Body of pancreas (tissue), 4 donors: ENCODE measurements around the gene ADAM21. TPM values are rescaled to one million over a fixed set of nuclear protein-coding genes. Genes with fewer than 3 reads are reported as not detected.
"Not testable (repeated sequence)": the region's sequence is repeated elsewhere in the genome, so short reads cannot be mapped to it uniquely, and the experiment has no call there.

Experiments used
- ATAC-seq: fragments of 150-250 bp; one replicate; pipeline ENCODE4 v1.9.1; 2016
- DNase-seq, 4 donors: peaks; one replicate each; pipeline ENCODE4 v3.0.0-alpha.2; 2019
- H3K27ac ChIP-seq, 4 donors: fragments of 200-600 bp; sonication (generic); 1 replicate in 3 of 4; 2 replicates in 1 of 4; pipeline versions ENCODE4 v1.5.1 to v1.6.1; 2016 to 2019; ENCODE audit warnings: mild to moderate bottlenecking in 1 of 4, mixed read lengths in 1 of 4, moderate library complexity in 1 of 4
- H3K27me3 ChIP-seq, 2 donors: fragments of 200-600 bp; sonication (generic); one replicate each; pipeline ENCODE4 v1.6.0; 2016; ENCODE audit warnings: mild to moderate bottlenecking in 1 of 2
- H3K36me3 ChIP-seq, 2 donors: fragments of 200-600 bp; sonication (generic); replicated peaks in 1 of 2; 2 replicates each; pipeline ENCODE4 v1.5.1; 2016; ENCODE audit warnings: low read depth in 2 of 2; ENCODE audit not compliant: insufficient read depth in 1 of 2
- H3K4me1 ChIP-seq: fragments of 200-600 bp; sonication (generic); one replicate; pipeline ENCODE4 v1.6.0; 2016
- H3K4me3 ChIP-seq, 2 donors: fragments of 200-600 bp; sonication (generic); 1 replicate in 1 of 2; 2 replicates in 1 of 2; pipeline ENCODE4 v1.5.1; 2016 to 2019
- H3K9me3 ChIP-seq, 3 donors: fragments of 200-600 bp; sonication (generic); 1 replicate in 2 of 3; 2 replicates in 1 of 3; pipeline ENCODE4 v1.5.1; 2016
- POLR2A ChIP-seq, 3 donors: fragments of 450-650 bp; IDR thresholded peaks; one replicate each; pipeline ENCODE4 v1.6.1; 2016; ENCODE audit warnings: antibody characterized with exemption in 3 of 3, mild to moderate bottlenecking in 2 of 3
- WGBS, 2 donors: methylation state at CpG; one replicate each; pipeline ENCODE4 v1.1.5; 2017; 5-methylcytosine and 5-hydroxymethylcytosine counted together
- intact Hi-C: fragments of 100-400 bp; cut with DNase I; formaldehyde crosslinking; loops from one replicate; pipeline ENCODE4 v1.15.1; 2023
- total RNA-seq, 2 donors: library from RNA; depleted of rRNA; stranded (reverse); fragments of >200 nt; gene quantifications; one replicate each; pipeline ENCODE4 v1.1.0, GENCODE V29; 2016
- TF ChIP-seq, protein P1 (sequence below), 7 experiments: fragments of 450-650 bp in 4 of 7; fragments of 200-600 bp in 3 of 7; sonication (generic) in 3 of 7; IDR thresholded peaks; one replicate each; pipeline ENCODE4 v1.5.1; 2016 to 2019; ENCODE audit warnings: antibody characterized with exemption in 7 of 7

The ADAM21 gene
- under 1 TPM in 1 of 2 donors, not detected in 1; 0.52 TPM for total RNA-seq

DNA sequence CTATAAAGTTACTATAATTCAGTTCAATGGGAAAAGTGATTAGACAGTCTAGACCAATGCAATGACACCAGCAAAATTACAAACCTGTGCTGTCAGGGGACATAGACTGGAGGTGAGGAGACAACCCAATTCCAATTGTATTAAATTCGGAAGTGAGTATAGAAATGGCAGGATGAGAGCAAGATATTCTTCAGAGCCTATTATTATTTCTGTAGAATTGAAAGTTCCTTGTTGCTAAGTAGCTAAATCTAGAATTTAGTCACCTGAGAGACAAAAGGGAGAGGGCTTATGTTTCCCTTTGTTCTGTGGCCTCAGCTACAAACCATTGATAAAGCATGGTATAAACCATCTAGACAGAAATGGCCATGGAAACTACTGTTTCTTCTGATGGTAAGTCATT lies at the start of gene ADAM21:
Gene ADAM21, plus strand, starts transcription at position 301 of the 400 bp plus-strand sequence. CDS start 5,326 bp downstream, outside the sequence.
- no peaks in the 10 kb centered on the region for H3K4me1 ChIP-seq
- TF ChIP-seq POLR2A (IDR thresholded peaks at IDR 0.05), result no peak
- TF ChIP-seq, protein P1, sequence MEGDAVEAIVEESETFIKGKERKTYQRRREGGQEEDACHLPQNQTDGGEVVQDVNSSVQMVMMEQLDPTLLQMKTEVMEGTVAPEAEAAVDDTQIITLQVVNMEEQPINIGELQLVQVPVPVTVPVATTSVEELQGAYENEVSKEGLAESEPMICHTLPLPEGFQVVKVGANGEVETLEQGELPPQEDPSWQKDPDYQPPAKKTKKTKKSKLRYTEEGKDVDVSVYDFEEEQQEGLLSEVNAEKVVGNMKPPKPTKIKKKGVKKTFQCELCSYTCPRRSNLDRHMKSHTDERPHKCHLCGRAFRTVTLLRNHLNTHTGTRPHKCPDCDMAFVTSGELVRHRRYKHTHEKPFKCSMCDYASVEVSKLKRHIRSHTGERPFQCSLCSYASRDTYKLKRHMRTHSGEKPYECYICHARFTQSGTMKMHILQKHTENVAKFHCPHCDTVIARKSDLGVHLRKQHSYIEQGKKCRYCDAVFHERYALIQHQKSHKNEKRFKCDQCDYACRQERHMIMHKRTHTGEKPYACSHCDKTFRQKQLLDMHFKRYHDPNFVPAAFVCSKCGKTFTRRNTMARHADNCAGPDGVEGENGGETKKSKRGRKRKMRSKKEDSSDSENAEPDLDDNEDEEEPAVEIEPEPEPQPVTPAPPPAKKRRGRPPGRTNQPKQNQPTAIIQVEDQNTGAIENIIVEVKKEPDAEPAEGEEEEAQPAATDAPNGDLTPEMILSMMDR (IDR thresholded peaks at IDR 0.05), result no peak
- 52 to 82% methylated on average over 1 of the region's 1 CpG for WGBS, 2 donors
- H3K27me3 ChIP-seq, result no peaks in the 10 kb centered on the region
- no peak for ATAC-seq
- H3K36me3 ChIP-seq, result no peaks in the 10 kb centered on the region
- H3K9me3 ChIP-seq, result no peaks in the 10 kb centered on the region
- no peak for DNase-seq
- no peak within 1 kb of the TSS for H3K4me3 ChIP-seq
- H3K27ac ChIP-seq, result no peak within 1 kb of the TSS
- intact Hi-C loops, result no loop called here

DNA sequence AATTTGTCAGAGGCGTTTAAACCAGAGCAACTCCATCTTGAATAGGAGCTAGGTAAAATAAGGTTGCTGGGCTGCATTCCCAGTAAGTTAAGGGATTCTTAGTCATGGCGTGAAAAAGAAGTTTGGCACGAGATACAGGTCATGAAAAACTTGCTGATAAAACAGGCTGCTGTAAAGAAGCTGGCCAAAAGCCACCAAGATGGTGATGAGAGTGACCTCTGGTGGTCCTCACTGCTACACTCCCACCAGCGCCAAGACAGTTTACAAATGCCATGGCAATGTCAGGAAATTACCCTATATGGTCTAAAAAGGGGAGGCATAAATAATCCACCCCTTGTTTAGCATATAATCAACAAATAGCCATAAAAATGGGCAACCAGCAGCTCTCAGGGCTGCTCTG lies 48.6 kb upstream of the ADAM21 start:
- peaks cover 15% of the 10 kb centered on the region for H3K4me1 ChIP-seq
- H3K36me3 ChIP-seq, H3K27me3 ChIP-seq, H3K4me3 ChIP-seq, ATAC-seq, intact Hi-C loops, H3K27ac ChIP-seq, H3K9me3 ChIP-seq: not testable (repeated sequence)
- DNase-seq, result peak in 3 of 4 donors; percentile 16 to 25 (median 22)
- TF ChIP-seq, protein P1 (IDR thresholded peaks at IDR 0.05), result peak in 1 of 7 experiments; percentile 6
- 40 to 42% methylated on average over 4 of the region's 4 CpGs for WGBS, 2 donors

DNA sequence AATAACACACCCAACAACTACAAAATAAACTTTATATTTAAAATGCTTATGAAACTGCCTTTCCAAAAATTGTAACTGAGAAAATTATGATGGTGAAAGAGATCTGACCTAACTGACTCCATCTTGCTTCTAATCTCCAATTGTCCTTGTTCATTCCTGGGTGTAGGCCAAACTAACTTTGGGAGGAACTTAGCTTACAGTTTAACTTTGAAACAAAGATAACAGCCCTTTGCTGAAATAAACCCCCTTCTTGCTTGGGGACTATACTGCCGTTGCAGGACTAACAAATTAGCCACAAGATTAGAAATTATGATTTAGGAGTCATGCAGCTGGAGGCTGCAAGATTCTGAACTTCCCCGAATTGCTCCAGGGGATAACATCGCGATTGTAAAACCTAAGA lies 45.8 kb upstream of the ADAM21 start:
- H3K9me3 ChIP-seq, DNase-seq, intact Hi-C loops, H3K4me3 ChIP-seq, H3K27ac ChIP-seq, ATAC-seq, H3K36me3 ChIP-seq, H3K27me3 ChIP-seq: not testable (repeated sequence)
- peaks cover 15% of the 10 kb centered on the region for H3K4me1 ChIP-seq
- WGBS, 2 donors, result 71 to 73% methylated on average over 4 of the region's 4 CpGs

DNA sequence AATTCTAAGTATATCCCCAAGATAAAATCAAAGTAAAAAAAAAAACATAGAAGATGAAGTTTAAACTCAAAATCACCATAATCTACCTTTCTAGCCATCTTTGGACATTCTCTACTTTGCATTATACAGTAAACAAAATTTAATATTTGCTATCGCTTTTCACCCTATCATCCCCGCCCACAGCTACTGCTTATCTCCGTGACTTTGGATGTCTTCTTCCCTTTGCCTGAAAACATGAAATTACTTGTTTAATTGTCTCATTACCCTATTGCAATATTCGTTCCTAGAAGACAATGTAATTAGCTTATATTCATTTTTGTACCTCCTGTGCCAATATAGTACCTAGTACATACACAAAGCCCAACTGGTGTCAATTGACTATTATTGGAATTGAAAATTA lies 44.4 kb upstream of the ADAM21 start:
- Histone ChIP-seq H3K4me1 (peaks cover 15% of the 10 kb centered on the region), H3K9me3 (peaks cover 0 to 5% (median 0%) of the 10 kb centered on the region in 3 donors), H3K27me3 (no peaks in the 10 kb centered on the region), H3K36me3 (no peaks in the 10 kb centered on the region), H3K27ac (no peak overlapping the region), H3K4me3 (no peak overlapping the region)
- no peak for TF ChIP-seq POLR2A (IDR thresholded peaks at IDR 0.05)
- TF ChIP-seq, protein P1 (IDR thresholded peaks at IDR 0.05), result no peak
- ATAC-seq (no peak), DNase-seq (no peak)
- 92 to 94% methylated on average over 4 of the region's 4 CpGs for WGBS, 2 donors
- intact Hi-C loops, result no loop called here

DNA sequence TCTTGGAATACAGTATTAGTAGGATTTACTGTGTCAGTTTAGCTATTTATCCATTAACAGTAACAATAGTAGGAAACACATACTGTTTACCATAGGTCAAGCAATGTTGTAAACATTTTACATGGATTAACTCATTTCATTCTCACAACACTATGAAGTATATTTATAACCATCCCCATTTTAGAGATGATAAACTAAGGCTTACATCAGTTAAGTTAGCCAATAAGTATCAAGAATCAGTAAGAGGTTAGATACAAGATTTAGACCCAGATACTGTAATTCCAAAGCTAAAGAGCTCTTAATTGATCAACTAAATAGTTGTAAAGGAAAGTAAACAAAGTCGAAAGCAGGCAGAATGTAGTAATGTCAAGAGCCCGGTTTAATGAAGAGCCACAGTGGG lies 36.2 kb upstream of the ADAM21 start:
- WGBS, 2 donors, result 14 to 24% methylated on average over 2 of the region's 2 CpGs
- DNase-seq (no peak), ATAC-seq (no peak)
- Histone ChIP-seq H3K4me1 (peaks cover 14% of the 10 kb centered on the region), H3K27ac (no peak overlapping the region), H3K36me3 (no peaks in the 10 kb centered on the region), H3K9me3 (no peaks in the 10 kb centered on the region), H3K27me3 (no peaks in the 10 kb centered on the region), H3K4me3 (no peak overlapping the region)
- intact Hi-C loops, result no loop called here
- TF ChIP-seq POLR2A (IDR thresholded peaks at IDR 0.05), result no peak
- TF ChIP-seq, protein P1 (IDR thresholded peaks at IDR 0.05), result no peak
